Activated CD8-positive, alpha-beta memory T cell treated with anti-CD3 and anti-CD28 coated beads for 36 hours (primary cell): Measurements from ENCODE around the gene NHLH1. TPM values are rescaled to one million over a fixed set of nuclear protein-coding genes. Genes with fewer than 3 reads are reported as not detected.

Source experiments
- CTCF ChIA-PET: fragments of 350-600 bp; sonication (Branson Sonifier 250); formaldehyde crosslinking; loops from one replicate; lab custom pipeline; 2021; ENCODE audit warnings: antibody characterized with exemption; lab: Charles Lee
- POLR2A ChIA-PET: fragments of 350-600 bp; sonication (Branson Sonifier 250); formaldehyde crosslinking; loops from one replicate; lab custom pipeline; 2021; ENCODE audit warnings: antibody characterized with exemption; lab: Charles Lee
- total RNA-seq, 2 experiments: library from RNA; stranded (reverse); gene quantifications; one replicate each; pipeline ENCODE4 v1.2.3, GENCODE V29; 2021

The NHLH1 gene
- total RNA-seq, 2 experiments from 2014 or later, result 0.46 to 0.59 TPM

DNA sequence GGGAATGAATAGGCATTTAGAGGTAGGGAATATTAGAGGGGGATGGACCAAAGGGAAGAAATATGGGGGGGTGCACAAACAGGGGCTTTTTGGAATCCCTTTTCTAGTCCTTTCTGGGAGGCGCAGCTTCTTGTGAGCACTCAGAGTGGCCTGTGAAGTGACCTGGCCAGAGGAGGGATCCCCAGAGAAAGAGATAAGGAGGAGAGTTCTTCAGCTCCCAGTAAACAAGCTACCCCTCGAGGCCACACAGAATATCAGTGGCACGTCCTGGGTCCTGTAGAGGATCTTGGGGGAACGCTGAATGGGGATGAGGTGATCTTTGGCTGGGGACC lies 52.9 kb downstream of the NHLH1 start:
- ChIA-PET CTCF (no interaction called here), POLR2A (no interaction called here)

DNA sequence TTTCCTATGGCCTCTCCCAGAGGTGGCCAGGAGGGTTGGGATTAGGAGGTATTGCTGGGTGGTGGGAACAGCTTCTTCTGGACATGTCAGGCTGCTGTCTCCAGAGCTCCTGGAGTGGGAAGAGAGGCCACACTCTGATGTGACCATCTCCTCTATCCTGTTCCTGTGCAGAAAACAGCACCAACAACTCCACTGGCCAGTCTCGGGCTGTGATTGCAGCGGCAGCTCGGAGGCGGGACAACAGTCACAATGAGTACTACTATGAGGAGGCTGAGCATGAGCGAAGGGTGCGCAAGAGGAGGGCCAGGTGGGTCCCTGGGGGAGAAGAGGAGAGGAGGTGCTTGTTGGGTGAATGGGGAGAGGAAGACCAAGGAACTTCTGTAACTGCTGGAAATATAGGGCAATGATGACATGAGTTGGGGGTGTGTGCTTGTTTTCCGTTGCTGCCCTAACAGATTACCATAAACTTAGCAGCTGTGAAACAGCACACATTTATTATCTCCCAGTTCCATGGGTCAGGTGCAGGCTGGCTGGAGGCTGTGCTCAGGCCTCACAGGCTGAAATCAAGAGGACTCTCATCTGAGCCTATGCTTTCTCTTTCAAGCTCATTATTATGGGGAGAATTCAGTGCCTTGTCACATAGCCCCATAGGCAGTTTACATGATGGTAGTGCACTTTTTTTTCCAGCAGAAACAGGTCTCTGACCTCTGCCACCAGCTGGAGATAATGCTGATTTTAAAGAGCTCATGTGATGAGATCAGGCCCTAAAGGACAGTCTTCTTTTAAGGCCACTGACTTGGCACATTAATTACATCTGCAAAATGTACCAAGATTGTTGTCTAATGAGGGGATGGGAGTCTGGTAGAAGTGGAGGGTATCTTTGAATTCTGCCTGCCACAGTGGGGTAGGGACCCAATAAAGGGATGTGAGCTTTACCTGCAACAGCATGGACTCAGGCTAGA lies 54.3 kb downstream of the NHLH1 start:
- POLR2A ChIA-PET, result no interaction called here
- CTCF ChIA-PET, result interaction anchor here (0.6 kb wide), 1 partner anchor 467 kb away, joined by 3 read pairs; no protein-coding TSS in a partner anchor

DNA sequence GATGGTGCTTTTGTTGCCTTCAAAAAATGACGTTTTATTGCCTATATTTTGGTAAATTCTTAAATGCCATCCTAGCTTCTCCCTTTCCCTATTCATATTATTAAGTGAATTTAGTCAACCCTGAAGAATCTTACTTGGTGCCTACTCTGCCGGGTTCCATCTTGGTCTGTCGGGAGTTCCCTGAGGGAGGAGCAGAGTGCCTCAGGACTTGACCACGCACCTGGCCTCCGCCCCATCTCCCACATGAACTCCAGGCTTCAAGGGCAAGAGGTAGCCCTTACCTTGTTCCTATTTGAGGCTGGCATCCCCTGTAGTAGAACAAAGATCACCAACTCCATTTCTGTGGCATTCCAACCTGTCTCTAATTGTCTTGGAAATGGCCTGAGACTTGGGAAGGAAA lies 55.0 kb downstream of the NHLH1 start:
- POLR2A ChIA-PET, result no interaction called here
- CTCF ChIA-PET, result no interaction called here

Other genes starting within 250 kb of the NHLH1 start
- gene ATP1A4, start 215.5 kb upstream of the NHLH1 start, total RNA-seq, result not detected
- gene CASQ1, start 176.5 kb upstream of the NHLH1 start, total RNA-seq, result not detected
- gene PEA15, start 161.7 kb upstream of the NHLH1 start, total RNA-seq, result 10 to 100 TPM; 78.4 to 81.3 TPM
- gene DCAF8, start 104.5 kb upstream of the NHLH1 start, total RNA-seq, result 10 to 100 TPM; 96.7 to 99.1 TPM
- gene PEX19, start 81.9 kb upstream of the NHLH1 start, total RNA-seq, result 10 to 100 TPM; 57.0 to 58.1 TPM
- gene COPA, start 23.8 kb upstream of the NHLH1 start, total RNA-seq, result 100 to 1,000 TPM; 127 to 130 TPM
- gene NCSTN, start 23.7 kb upstream of the NHLH1 start, total RNA-seq, result 10 to 100 TPM; 58.0 to 58.4 TPM
- under 1 TPM; 0.04 to 0.06 TPM for gene VANGL2, start 33.5 kb downstream of the NHLH1 start, total RNA-seq
- 10 to 100 TPM; 40.0 to 41.9 TPM for gene SLAMF6, start 156.2 kb downstream of the NHLH1 start, total RNA-seq
- gene CD84, start 212.4 kb downstream of the NHLH1 start, total RNA-seq, result 10 to 100 TPM; 15.7 to 17.6 TPM